ENCODE measurements around the gene NEO1. TPM values are rescaled to one million over a fixed set of nuclear protein-coding genes. Genes with fewer than 3 reads are reported as not detected.

NEO1 gene
- total RNA-seq, 1 experiment from 2014 or later: 41.8 TPM

DNA sequence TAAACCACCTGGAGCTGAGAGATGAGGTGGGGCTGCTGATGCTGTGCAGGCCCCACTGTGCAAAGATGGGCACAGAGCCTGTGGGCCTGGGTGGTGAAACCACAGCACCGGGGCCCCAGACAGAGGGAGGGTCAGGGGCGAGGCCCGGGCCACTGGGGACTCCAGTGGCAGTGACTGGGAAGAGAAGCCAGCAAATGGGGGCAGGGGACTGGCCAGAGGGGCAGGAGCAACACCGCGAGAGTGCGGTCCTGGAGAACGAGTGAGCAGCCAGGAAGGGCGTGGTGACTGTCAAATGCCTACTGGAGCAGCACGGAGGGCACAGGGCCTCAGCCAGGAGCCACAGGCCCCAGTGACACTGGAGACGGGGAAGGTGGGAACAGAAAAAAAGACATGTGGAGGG lies 276.7 kb downstream of the NEO1 start:
- no peak overlapping the region for H3K27ac Mint-ChIP-seq
- Histone ChIP-seq H3K27me3 (ENCODE audit: insufficient read depth, low read length) (no peaks in the 10 kb centered on the region), H3K23ac (ENCODE audit: insufficient read length, low read depth, low read length) (no peak overlapping the region), H2AK5ac (ENCODE audit: insufficient read length, low read length) (no peak overlapping the region), H3K14ac (ENCODE audit: insufficient read depth, low read length) (no peak overlapping the region; the same call in 1 of the 2 replicates), H3K27ac (ENCODE audit: insufficient read length, low read depth, low read length) (no peak overlapping the region), H2BK120ac (ENCODE audit: low read depth, low read length, poor library complexity, severe bottlenecking) (no peak overlapping the region), H3K56ac (ENCODE audit: insufficient read length, low read depth, low read length) (no peak overlapping the region), H2AFZ (ENCODE audit: low read length) (no peak overlapping the region), H2BK5ac (ENCODE audit: insufficient read length, low read length) (no peak overlapping the region), H4K5ac (ENCODE audit: insufficient read length, low read depth, low read length) (no peak overlapping the region), H3K79me2 (ENCODE audit: insufficient read depth, low read length) (no peaks in the 10 kb centered on the region), H3K23me2 (ENCODE audit: insufficient read length, low read depth, low read length, poor library complexity, severe bottlenecking) (no peaks in the 10 kb centered on the region), H4K8ac (replicated peaks; ENCODE audit: insufficient read length, low read depth, low read length) (no peak overlapping the region), H4K20me1 (ENCODE audit: control insufficient read depth, insufficient read depth, insufficient read length) (no peaks in the 10 kb centered on the region), H3K4me2 (ENCODE audit: insufficient read depth, insufficient read length, low read length) (no peak overlapping the region), H2BK15ac (ENCODE audit: low read depth, low read length) (no peak overlapping the region), H2BK12ac (ENCODE audit: insufficient read length, low read depth, low read length) (no peak overlapping the region), H3T11ph (ENCODE audit: low read length) (no peak overlapping the region), H3K79me1 (ENCODE audit: insufficient read depth, low read depth, low read length, poor library complexity, severe bottlenecking) (no peaks in the 10 kb centered on the region), H3K18ac (ENCODE audit: insufficient read length, low read depth, low read length) (no peak overlapping the region), H3K9ac (ENCODE audit: extremely low read depth, insufficient read length, low read length) (no peak overlapping the region), H3K4ac (ENCODE audit: low read depth, low read length) (no peak overlapping the region), H2BK20ac (ENCODE audit: low read depth, low read length, poor library complexity, severe bottlenecking) (no peak overlapping the region), H4K91ac (ENCODE audit: insufficient read length, low read depth, low read length) (no peak overlapping the region), H3K4me1 (ENCODE audit: insufficient read depth, low read length) (no peaks in the 10 kb centered on the region), H3K9me3 (ENCODE audit: control insufficient read depth, low read depth, low read length) (no peaks in the 10 kb centered on the region)
- H3K27me3 Mint-ChIP-seq (ENCODE audit: low read depth): no peaks in the 10 kb centered on the region
- H3K9me3 Mint-ChIP-seq: no peaks in the 10 kb centered on the region; a peak in 1 of 5 replicates
- WGBS (ENCODE audit: extremely low coverage, insufficient read length, low lambda C conversion rate): no CpG with 5 or more reads among the region's 10 CpGs
- TF ChIP-seq, protein P1, sequence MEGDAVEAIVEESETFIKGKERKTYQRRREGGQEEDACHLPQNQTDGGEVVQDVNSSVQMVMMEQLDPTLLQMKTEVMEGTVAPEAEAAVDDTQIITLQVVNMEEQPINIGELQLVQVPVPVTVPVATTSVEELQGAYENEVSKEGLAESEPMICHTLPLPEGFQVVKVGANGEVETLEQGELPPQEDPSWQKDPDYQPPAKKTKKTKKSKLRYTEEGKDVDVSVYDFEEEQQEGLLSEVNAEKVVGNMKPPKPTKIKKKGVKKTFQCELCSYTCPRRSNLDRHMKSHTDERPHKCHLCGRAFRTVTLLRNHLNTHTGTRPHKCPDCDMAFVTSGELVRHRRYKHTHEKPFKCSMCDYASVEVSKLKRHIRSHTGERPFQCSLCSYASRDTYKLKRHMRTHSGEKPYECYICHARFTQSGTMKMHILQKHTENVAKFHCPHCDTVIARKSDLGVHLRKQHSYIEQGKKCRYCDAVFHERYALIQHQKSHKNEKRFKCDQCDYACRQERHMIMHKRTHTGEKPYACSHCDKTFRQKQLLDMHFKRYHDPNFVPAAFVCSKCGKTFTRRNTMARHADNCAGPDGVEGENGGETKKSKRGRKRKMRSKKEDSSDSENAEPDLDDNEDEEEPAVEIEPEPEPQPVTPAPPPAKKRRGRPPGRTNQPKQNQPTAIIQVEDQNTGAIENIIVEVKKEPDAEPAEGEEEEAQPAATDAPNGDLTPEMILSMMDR (conservative IDR thresholded peaks at IDR 0.05): no peak
- peaks cover 7 to 12% of the 10 kb centered on the region in 2 experiments; a peak in 3 of 4 replicates for H3K4me1 Mint-ChIP-seq
- H3K4me3 Mint-ChIP-seq: no peak overlapping the region
- DNase-seq: no peak
- peaks cover 13 to 40% (median 30%) of the 10 kb centered on the region in 3 experiments for H3K36me3 Mint-ChIP-seq (ENCODE audit: insufficient read depth in 1 of 3, low read depth in 3 of 3)

All from H9 (cell line).